Measurements from ENCODE around the gene CRYGB.

The CRYGB gene

GRCh38 chr2:208175069-208175839 lies 29.3 kb upstream of the CRYGB start:
- no peak for TF ChIP-seq GATA1 (IDR thresholded peaks at IDR 0.05; ENCODE audit: low read depth, low read length)
- TF ChIP-seq POLR2A (IDR thresholded peaks at IDR 0.05; ENCODE audit: low read length), result no peak
- peak; percentile 54 to 80 for DNase-seq

GRCh38 chr2:208174144-208174543 lies 28.2 kb upstream of the CRYGB start:
- DNase-seq, result no peak
- TF ChIP-seq POLR2A (IDR thresholded peaks at IDR 0.05; ENCODE audit: low read length) (no peak), GATA1 (IDR thresholded peaks at IDR 0.05; ENCODE audit: low read depth, low read length) (no peak)

- TF ChIP-seq GATA1 (IDR thresholded peaks at IDR 0.05; ENCODE audit: low read depth, low read length) (no peak), POLR2A (IDR thresholded peaks at IDR 0.05; ENCODE audit: low read length) (no peak)
- no peak for DNase-seq
These were observed 26.2 kb upstream of the CRYGB start for GRCh38 chr2:208172125-208172524.

- no peak for TF ChIP-seq POLR2A (IDR thresholded peaks at IDR 0.05; ENCODE audit: low read length)
- no peak for TF ChIP-seq GATA1 (IDR thresholded peaks at IDR 0.05; ENCODE audit: low read depth, low read length)
- DNase-seq, result no peak
These were observed 19.2 kb upstream of the CRYGB start for GRCh38 chr2:208164951-208165755.

- DNase-seq, result no peak
These were observed 17.5 kb upstream of the CRYGB start, which contains the start of gene CRYGA for GRCh38 chr2:208163489-208163888. TSS of gene CRYGA (minus strand) at chr2:208163589. CDS start at chr2:208163556, 33 bp downstream.

GRCh38 chr2:208156439-208156838 lies 10.5 kb upstream of the CRYGB start:
- TF ChIP-seq GATA1 (IDR thresholded peaks at IDR 0.05; ENCODE audit: low read depth, low read length) (no peak), POLR2A (IDR thresholded peaks at IDR 0.05; ENCODE audit: low read length) (no peak)
- no peak for DNase-seq

More at GRCh38 chr2:208163489-208163888, 17.5 kb upstream of the CRYGB start, which contains the start of gene CRYGA:
- TF ChIP-seq GATA1 (IDR thresholded peaks at IDR 0.05; ENCODE audit: low read depth, low read length) (no peak), POLR2A (IDR thresholded peaks at IDR 0.05; ENCODE audit: low read length) (no peak)

- TF ChIP-seq POLR2A (IDR thresholded peaks at IDR 0.05; ENCODE audit: low read length) (no peak), GATA1 (IDR thresholded peaks at IDR 0.05; ENCODE audit: low read depth, low read length) (no peak)
- DNase-seq, result no peak
These were observed 7.2 kb upstream of the CRYGB start for GRCh38 chr2:208153156-208153555.

- no peak for DNase-seq
These were observed 5.0 kb upstream of the CRYGB start for GRCh38 chr2:208150956-208151355.

GRCh38 chr2:208150094-208150493 lies 4.1 kb upstream of the CRYGB start:
- TF ChIP-seq POLR2A (IDR thresholded peaks at IDR 0.05; ENCODE audit: low read length) (no peak), GATA1 (IDR thresholded peaks at IDR 0.05; ENCODE audit: low read depth, low read length) (no peak)
- no peak for DNase-seq

More at GRCh38 chr2:208150956-208151355, 5.0 kb upstream of the CRYGB start:
- TF ChIP-seq POLR2A (IDR thresholded peaks at IDR 0.05; ENCODE audit: low read length), result no peak

- no peak for DNase-seq
- no peak for TF ChIP-seq GATA1 (IDR thresholded peaks at IDR 0.05; ENCODE audit: low read depth, low read length)
- TF ChIP-seq POLR2A (IDR thresholded peaks at IDR 0.05; ENCODE audit: low read length), result no peak
These were observed 2.8 kb upstream of the CRYGB start for GRCh38 chr2:208148803-208149202.

GRCh38 chr2:208147759-208148158 lies 1.8 kb upstream of the CRYGB start:
- TF ChIP-seq POLR2A (IDR thresholded peaks at IDR 0.05; ENCODE audit: low read length), result no peak
- TF ChIP-seq GATA1 (IDR thresholded peaks at IDR 0.05; ENCODE audit: low read depth, low read length), result no peak
- DNase-seq, result no peak

GRCh38 chr2:208147008-208147407 lies 1.1 kb upstream of the CRYGB start:
- no peak for DNase-seq
- no peak for TF ChIP-seq GATA1 (IDR thresholded peaks at IDR 0.05; ENCODE audit: low read depth, low read length)
- TF ChIP-seq POLR2A (IDR thresholded peaks at IDR 0.05; ENCODE audit: low read length), result no peak

- no peak for DNase-seq
- TF ChIP-seq POLR2A (IDR thresholded peaks at IDR 0.05; ENCODE audit: low read length), result no peak
- TF ChIP-seq GATA1 (IDR thresholded peaks at IDR 0.05; ENCODE audit: low read depth, low read length), result no peak
These were observed 2.8 kb downstream of the CRYGB start for GRCh38 chr2:208142925-208143799.

Data from erythroblast (primary cell).